Loucy (cell line): ENCODE measurements around the gene ARG1.

Source experiments
- H2AFZ ChIP-seq: fragments of 200-600 bp; sonication (generic); 2 replicates; pipeline ENCODE4 v1.6.0; 2016; ENCODE audit warnings: antibody characterized with exemption, mild to moderate bottlenecking, low read length, moderate library complexity
- H3F3A ChIP-seq: fragments of 200-600 bp; 2 replicates; pipeline ENCODE4 v1.6.0; 2016; ENCODE audit warnings: antibody characterized with exemption, low read depth, mild to moderate bottlenecking
- H3K27me3 ChIP-seq: fragments of 200-600 bp; sonication (generic); 2 replicates; pipeline ENCODE4 v1.6.1; 2014; ENCODE audit warnings: low read length, mild to moderate bottlenecking; ENCODE audit not compliant: insufficient read depth, poor library complexity, severe bottlenecking
- H3K36me3 ChIP-seq: fragments of 200-600 bp; sonication (generic); 2 replicates; pipeline ENCODE4 v1.6.1; 2016; ENCODE audit warnings: low read length; ENCODE audit not compliant: insufficient read depth
- H3K4me1 ChIP-seq: fragments of 200-600 bp; sonication (generic); 2 replicates; pipeline ENCODE4 v1.5.1; 2014; ENCODE audit warnings: low read length, mild to moderate bottlenecking; ENCODE audit not compliant: insufficient read depth, poor library complexity, severe bottlenecking
- H3K4me2 ChIP-seq: fragments of 200-600 bp; sonication (generic); 2 replicates; pipeline ENCODE4 v1.6.0; 2014; ENCODE audit warnings: antibody characterized with exemption, low read length, low read depth, mild to moderate bottlenecking; ENCODE audit not compliant: poor library complexity, severe bottlenecking
- H3K4me3 ChIP-seq: fragments of 200-600 bp; sonication (generic); 2 replicates; pipeline ENCODE4 v1.5.1; 2014; ENCODE audit warnings: low read length, mild to moderate bottlenecking, mixed read lengths; ENCODE audit not compliant: poor library complexity, severe bottlenecking
- H3K79me2 ChIP-seq: fragments of 200-600 bp; sonication (generic); 2 replicates; pipeline ENCODE4 v1.6.1; 2014; ENCODE audit warnings: low read length; ENCODE audit not compliant: insufficient read depth
- H3K9ac ChIP-seq: fragments of 200-600 bp; sonication (generic); 2 replicates; pipeline ENCODE4 v1.6.0; 2014; ENCODE audit warnings: mild to moderate bottlenecking, low read depth, low read length, moderate library complexity; ENCODE audit not compliant: poor library complexity, severe bottlenecking
- H3K9me2 ChIP-seq: fragments of 200-600 bp; sonication (generic); replicated peaks from 2 replicates; pipeline ENCODE4 v1.6.1; 2016; ENCODE audit warnings: low read depth, low read length, mixed read lengths
- H3K9me3 ChIP-seq: fragments of 200-600 bp; sonication (generic); 2 replicates; pipeline ENCODE4 v1.6.1; 2014; ENCODE audit warnings: mild to moderate bottlenecking, antibody characterized with exemption, low read length, low read depth; ENCODE audit not compliant: insufficient read depth
- H4K20me1 ChIP-seq: fragments of 200-600 bp; sonication (generic); 2 replicates; pipeline ENCODE4 v1.6.0; 2014; ENCODE audit warnings: antibody characterized with exemption, low read length, mild to moderate bottlenecking; ENCODE audit not compliant: insufficient read depth, poor library complexity, severe bottlenecking
- CTCF ChIP-seq: fragments of 200-600 bp; sonication (generic); conservative IDR thresholded peaks from 2 replicates; pipeline ENCODE4 v1.5.1; 2014; ENCODE audit warnings: mild to moderate bottlenecking, antibody characterized with exemption, low read length
- EZH2phosphoT487 ChIP-seq: fragments of 200-600 bp; IDR thresholded peaks from 2 replicates; pipeline ENCODE4 v1.6.1; 2018; ENCODE audit warnings: antibody characterized with exemption, mild to moderate bottlenecking, moderate library complexity, borderline replicate concordance

ARG1 gene

GRCh38 chr6:131586543-131586942, 13.5 kb downstream of the ARG1 start:
- Histone ChIP-seq H3K9me3 (no peaks in the 10 kb centered on the region), H3K36me3 (peaks cover 77% of the 10 kb centered on the region), H3K79me2 (no peaks in the 10 kb centered on the region), H3K9ac (no peak overlapping the region), H4K20me1 (no peaks in the 10 kb centered on the region), H3K4me2 (no peak overlapping the region), H3K4me3 (no peak overlapping the region), H3F3A (no peaks in the 10 kb centered on the region), H3K27me3 (no peaks in the 10 kb centered on the region), H3K9me2 (no peaks in the 10 kb centered on the region), H2AFZ (no peak overlapping the region), H3K4me1 (no peaks in the 10 kb centered on the region)
- TF ChIP-seq CTCF = no peak
- no peak for TF ChIP-seq EZH2phosphoT487

- Histone ChIP-seq H3K36me3 (peaks cover 82% of the 10 kb centered on the region), H3K9me2 (no peaks in the 10 kb centered on the region), H3K9ac (no peak overlapping the region), H3K4me2 (no peak overlapping the region), H3K79me2 (no peaks in the 10 kb centered on the region), H3K27me3 (no peaks in the 10 kb centered on the region), H4K20me1 (no peaks in the 10 kb centered on the region), H3K4me1 (no peaks in the 10 kb centered on the region), H3K4me3 (no peak overlapping the region), H3K9me3 (no peaks in the 10 kb centered on the region), H3F3A (no peaks in the 10 kb centered on the region), H2AFZ (no peak overlapping the region)
- no peak for TF ChIP-seq EZH2phosphoT487
- TF ChIP-seq CTCF = no peak
Observed at GRCh38 chr6:131587909-131588308, 14.9 kb downstream of the ARG1 start.

GRCh38 chr6:131588643-131589042, 15.6 kb downstream of the ARG1 start:
- Histone ChIP-seq H3K36me3 (peaks cover 79% of the 10 kb centered on the region), H3K79me2 (no peaks in the 10 kb centered on the region), H3K9me2 (no peaks in the 10 kb centered on the region), H3K4me1 (no peaks in the 10 kb centered on the region), H3K4me2 (no peak overlapping the region), H3K4me3 (no peak overlapping the region), H2AFZ (no peak overlapping the region), H3K9me3 (no peaks in the 10 kb centered on the region), H3F3A (no peaks in the 10 kb centered on the region), H3K27me3 (no peaks in the 10 kb centered on the region), H4K20me1 (no peaks in the 10 kb centered on the region), H3K9ac (no peak overlapping the region)
- TF ChIP-seq CTCF (no peak), EZH2phosphoT487 (no peak)
